AG04450 (cell line): ENCODE measurements around the gene SMC4. TPM values are rescaled to one million over a fixed set of nuclear protein-coding genes. Genes with fewer than 3 reads are reported as not detected.

Source experiments
- CTCF ChIA-PET: fragments of 300-600, 350-600 bp; formaldehyde crosslinking; extraction: SDS; loops from one replicate; lab custom pipeline; 2022; ENCODE audit warnings: antibody characterized with exemption, inconsistent platforms; lab: Charles Lee
- POLR2A ChIA-PET: fragments of 350-600 bp; formaldehyde crosslinking; extraction: SDS; loops from one replicate; lab custom pipeline; 2021; ENCODE audit warnings: antibody characterized with exemption, inconsistent platforms; lab: Yijun Ruan, JAX
- DNase-seq: peaks from one replicate; pipeline ENCODE4 v3.0.0-alpha.2; 2011; ENCODE audit warnings: low read depth, low spot score
- H3K27ac ChIP-seq: one replicate; pipeline ENCODE4 v1.5.1; 2012; ENCODE audit warnings: low read depth, low read length, control low read depth
- H3K27me3 ChIP-seq: one replicate; pipeline ENCODE4 v1.6.0; 2012; ENCODE audit warnings: low read length; ENCODE audit not compliant: control insufficient read depth, insufficient read depth
- H3K4me3 ChIP-seq: 2 replicates; pipeline ENCODE4 v1.5.1; 2011; ENCODE audit warnings: mild to moderate bottlenecking, low read depth, low read length, control low read depth
- H3K9me3 ChIP-seq: 2 replicates; pipeline ENCODE4 v1.5.1; 2012; ENCODE audit warnings: low read length; ENCODE audit not compliant: control insufficient read depth, insufficient read depth
- polyA plus RNA-seq: library from polyadenylated mRNA; depleted of rRNA; stranded (reverse); fragments of >200 nt; gene quantifications from 2 replicates; pipeline ENCODE4 v1.2.3, GENCODE V29; 2011
- TF ChIP-seq, protein P1 (sequence below): IDR thresholded peaks from 2 replicates; pipeline ENCODE4 v1.5.1; 2011; ENCODE audit warnings: low read depth, low read length, control low read depth, inconsistent platforms

The SMC4 gene
- polyA plus RNA-seq, 1 experiment, result 42.0 TPM

- ChIA-PET POLR2A (no interaction called here), CTCF (no interaction called here)
- H3K27me3 ChIP-seq, result no peaks in the 10 kb centered on the region
- TF ChIP-seq, protein P1, sequence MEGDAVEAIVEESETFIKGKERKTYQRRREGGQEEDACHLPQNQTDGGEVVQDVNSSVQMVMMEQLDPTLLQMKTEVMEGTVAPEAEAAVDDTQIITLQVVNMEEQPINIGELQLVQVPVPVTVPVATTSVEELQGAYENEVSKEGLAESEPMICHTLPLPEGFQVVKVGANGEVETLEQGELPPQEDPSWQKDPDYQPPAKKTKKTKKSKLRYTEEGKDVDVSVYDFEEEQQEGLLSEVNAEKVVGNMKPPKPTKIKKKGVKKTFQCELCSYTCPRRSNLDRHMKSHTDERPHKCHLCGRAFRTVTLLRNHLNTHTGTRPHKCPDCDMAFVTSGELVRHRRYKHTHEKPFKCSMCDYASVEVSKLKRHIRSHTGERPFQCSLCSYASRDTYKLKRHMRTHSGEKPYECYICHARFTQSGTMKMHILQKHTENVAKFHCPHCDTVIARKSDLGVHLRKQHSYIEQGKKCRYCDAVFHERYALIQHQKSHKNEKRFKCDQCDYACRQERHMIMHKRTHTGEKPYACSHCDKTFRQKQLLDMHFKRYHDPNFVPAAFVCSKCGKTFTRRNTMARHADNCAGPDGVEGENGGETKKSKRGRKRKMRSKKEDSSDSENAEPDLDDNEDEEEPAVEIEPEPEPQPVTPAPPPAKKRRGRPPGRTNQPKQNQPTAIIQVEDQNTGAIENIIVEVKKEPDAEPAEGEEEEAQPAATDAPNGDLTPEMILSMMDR, result no peak
- H3K9me3 ChIP-seq, result no peaks in the 10 kb centered on the region
- no peak for DNase-seq
- no peak overlapping the region for H3K4me3 ChIP-seq
- no peak overlapping the region for H3K27ac ChIP-seq
These were observed 41.2 kb downstream of the SMC4 start for GRCh38 chr3:160440687-160441086.

DNA sequence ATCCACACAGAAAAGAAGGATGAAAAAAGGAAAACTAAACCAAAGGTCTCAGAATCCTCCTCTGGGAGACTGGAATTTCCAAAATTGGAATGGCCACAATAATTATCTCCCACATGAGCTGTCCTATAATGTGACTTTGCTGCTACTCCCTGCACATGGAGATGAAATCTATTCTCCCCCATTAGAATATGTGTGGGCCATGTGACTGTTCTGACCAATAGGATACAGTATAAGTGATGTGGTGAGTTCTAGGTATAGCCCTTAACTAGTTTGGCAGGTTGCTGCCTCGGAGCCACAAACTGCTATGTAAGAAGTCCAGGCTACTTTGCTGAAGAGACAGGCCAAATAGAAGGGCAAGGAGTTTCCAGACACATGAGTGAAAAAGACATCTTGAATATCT, 45.0 kb downstream of the SMC4 start:
- POLR2A ChIA-PET, result no interaction called here
- CTCF ChIA-PET, result interaction anchor here (0.8 kb wide), 1 partner anchor 28 kb away, joined by 3 read pairs; no protein-coding TSS in a partner anchor
- Histone ChIP-seq H3K9me3 (no peaks in the 10 kb centered on the region; the same call in 1 of the 2 replicates), H3K27me3 (no peaks in the 10 kb centered on the region), H3K27ac (no peak overlapping the region), H3K4me3 (no peak overlapping the region)
- TF ChIP-seq, protein P1, result no peak
- no peak for DNase-seq

GRCh38 chr3:160445854-160446253, 46.4 kb downstream of the SMC4 start:
- TF ChIP-seq, protein P1, result no peak
- no peak overlapping the region for H3K27ac ChIP-seq
- H3K9me3 ChIP-seq, result peaks cover 6% of the 10 kb centered on the region
- no peak for DNase-seq
- no peaks in the 10 kb centered on the region for H3K27me3 ChIP-seq
- ChIA-PET POLR2A (interaction anchor here (0.6 to 0.7 kb wide), 4 partner anchors 32 to 1690 kb away, joined by 3 to 7 read pairs (median 5); no protein-coding TSS in a partner anchor), CTCF (interaction anchor here (1.3 kb wide), 1 partner anchor 40 kb away, joined by 3 read pairs; no protein-coding TSS in a partner anchor)
- no peak overlapping the region for H3K4me3 ChIP-seq

- no peak overlapping the region for H3K27ac ChIP-seq
- DNase-seq, result no peak
- TF ChIP-seq, protein P1, result no peak
- peak overlapping the region; percentile 5; the same call in 1 of the 2 replicates for H3K4me3 ChIP-seq
- CTCF ChIA-PET, result no interaction called here
- peaks cover 6% of the 10 kb centered on the region for H3K9me3 ChIP-seq
- no peaks in the 10 kb centered on the region for H3K27me3 ChIP-seq
- POLR2A ChIA-PET, result no interaction called here
These were observed 47.1 kb downstream of the SMC4 start for GRCh38 chr3:160446522-160447056.

DNA sequence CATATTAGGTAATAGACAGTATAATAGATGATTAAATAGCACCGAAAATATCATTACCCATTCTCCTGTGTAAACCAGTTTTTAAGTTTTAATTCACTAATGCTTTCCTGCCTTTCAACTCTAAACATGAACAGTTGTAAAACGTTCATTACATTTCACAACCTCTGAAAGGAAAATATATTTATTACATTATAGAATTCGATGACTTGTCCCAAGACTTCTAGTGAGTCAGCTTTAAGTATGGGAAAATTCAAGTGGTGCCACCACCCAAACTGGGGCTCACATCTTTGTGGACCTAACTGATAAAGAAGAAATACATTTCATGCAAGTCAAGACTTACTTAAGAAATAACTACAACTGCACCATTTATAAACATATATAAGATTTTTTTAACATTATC, 48.1 kb downstream of the SMC4 start:
- ChIA-PET CTCF (no interaction called here), POLR2A (no interaction called here)
- H3K27ac ChIP-seq, result no peak overlapping the region
- DNase-seq, result no peak
- peak overlapping the region; percentile 87 for H3K4me3 ChIP-seq
- H3K9me3 ChIP-seq, result peaks cover 8% of the 10 kb centered on the region
- TF ChIP-seq, protein P1, result no peak
- no peaks in the 10 kb centered on the region for H3K27me3 ChIP-seq
